ENCODE measurements around the gene RNF151.
"Not testable (repeated sequence)": the region's sequence is repeated elsewhere in the genome, so short reads cannot be mapped to it uniquely, and the experiment has no call there.

DNA sequence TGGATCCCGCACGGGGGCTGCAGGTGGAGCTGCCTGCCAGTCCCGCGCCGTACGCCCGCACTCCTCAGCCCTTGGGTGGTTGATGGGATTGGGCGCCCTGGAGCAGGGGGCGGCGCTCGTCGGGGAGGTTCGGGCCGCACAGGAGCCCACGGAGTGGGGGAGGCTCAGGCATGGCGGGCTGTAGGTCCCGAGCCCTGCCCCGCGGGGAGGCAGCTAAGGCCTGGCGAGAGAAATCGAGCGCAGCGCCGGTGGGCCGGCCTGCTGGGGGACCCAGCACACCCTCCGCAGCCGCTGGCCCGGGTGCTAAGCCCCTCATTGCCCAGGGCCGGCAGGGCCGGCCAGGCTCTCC, 8.5 kb upstream of the RNF151 start:
- TF ChIP-seq CTCF (IDR thresholded peaks at IDR 0.05; ENCODE audit: low read depth, low read length); POLR2A (IDR thresholded peaks at IDR 0.05; ENCODE audit: extremely low read depth, insufficient read length); MAX (IDR thresholded peaks at IDR 0.05; ENCODE audit: low read depth, low read length); MYC (IDR thresholded peaks at IDR 0.05; ENCODE audit: low read depth, low read length): not testable (repeated sequence)
